HG03135 (cell line): Measurements from ENCODE around the gene PABPC1L2A.
"Not testable (repeated sequence)": the region's sequence is repeated elsewhere in the genome, so short reads cannot be mapped to it uniquely, and the experiment has no call there.

Experiments used
- ATAC-seq: cut with Tn5 transposase; IDR thresholded peaks from one replicate; pipeline ENCODE4 v1.9.1; 2021; ENCODE audit warnings: mild to moderate bottlenecking, moderate library complexity; ENCODE audit not compliant: unreplicated experiment

Gene PABPC1L2A

DNA sequence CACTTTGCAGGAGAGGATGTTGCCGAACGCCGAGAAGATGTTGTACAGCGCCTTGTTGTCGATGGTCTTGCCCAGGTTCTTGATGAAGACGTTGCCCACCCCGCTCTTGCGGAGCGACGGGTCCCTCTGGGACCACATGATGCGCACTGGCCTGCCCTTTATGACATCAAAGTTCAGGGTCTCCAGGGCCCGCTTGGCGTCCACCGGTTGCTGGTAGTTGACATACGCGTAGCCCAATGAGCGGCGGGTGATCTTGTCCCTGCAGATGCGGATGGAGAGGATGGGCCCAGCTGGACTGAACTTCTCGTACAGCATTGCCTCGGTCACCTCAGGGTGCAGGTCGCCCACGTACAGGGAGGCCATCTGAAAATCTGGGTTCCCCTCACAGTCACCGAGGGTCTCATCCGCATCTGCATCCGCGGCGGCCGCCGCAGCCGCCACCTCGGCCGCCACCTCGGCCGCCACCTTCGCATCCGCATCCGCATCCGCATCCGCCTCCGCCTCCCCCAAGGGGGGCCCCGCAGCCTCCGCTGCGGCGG is at the start of gene PABPC1L2A:
TSS of gene PABPC1L2A (minus strand) at position 489 of the 539 bp plus-strand sequence. CDS start at position 363, 126 bp downstream.
- ATAC-seq, result not testable (repeated sequence)

DNA sequence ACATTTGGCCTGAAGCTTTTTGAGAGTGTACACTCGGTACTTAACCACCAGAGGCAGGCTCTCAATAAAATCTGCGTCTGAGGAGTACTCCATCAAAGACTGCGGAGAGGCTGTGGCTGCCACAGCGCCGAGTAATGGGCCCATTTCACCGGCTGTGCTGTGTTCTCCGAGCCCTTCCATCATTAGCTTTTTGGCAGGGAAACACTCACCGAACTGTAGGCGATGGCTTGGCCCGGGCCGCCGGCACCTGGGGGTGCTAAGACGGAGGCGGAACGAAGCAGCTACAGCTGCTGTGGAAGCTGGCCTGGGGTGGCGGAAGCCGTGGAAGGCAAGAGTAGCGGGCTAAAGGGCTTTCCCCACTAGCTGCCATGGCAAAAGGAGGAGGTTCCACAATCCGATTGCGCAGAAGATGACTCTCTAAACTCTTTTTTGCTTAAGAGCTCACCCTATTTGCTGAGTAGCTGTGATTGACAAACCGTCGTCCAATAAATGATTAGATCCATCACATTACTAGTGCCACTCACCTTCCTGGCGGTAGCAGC is 48.5 kb upstream of the PABPC1L2A start:
- ATAC-seq, result no peak

DNA sequence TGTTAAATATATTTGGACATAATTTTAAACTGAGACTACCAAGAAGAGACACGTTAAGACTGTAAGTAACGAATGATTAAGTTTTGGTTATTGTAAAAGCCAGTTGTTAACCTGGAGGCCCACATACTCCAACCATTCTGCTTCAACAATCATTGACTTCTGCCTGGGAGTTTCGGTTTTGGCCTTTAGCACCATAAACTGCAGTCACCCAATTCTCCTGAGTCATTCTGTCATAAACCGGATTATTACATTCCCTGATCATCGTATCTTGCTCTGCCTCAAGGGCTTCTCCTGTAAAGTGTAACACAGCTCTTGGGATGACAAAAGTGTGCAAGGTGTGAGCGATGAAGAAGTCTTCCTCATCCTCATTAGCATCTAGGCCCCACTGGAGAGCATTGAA is 46.9 kb upstream of the PABPC1L2A start:
- no peak for ATAC-seq

DNA sequence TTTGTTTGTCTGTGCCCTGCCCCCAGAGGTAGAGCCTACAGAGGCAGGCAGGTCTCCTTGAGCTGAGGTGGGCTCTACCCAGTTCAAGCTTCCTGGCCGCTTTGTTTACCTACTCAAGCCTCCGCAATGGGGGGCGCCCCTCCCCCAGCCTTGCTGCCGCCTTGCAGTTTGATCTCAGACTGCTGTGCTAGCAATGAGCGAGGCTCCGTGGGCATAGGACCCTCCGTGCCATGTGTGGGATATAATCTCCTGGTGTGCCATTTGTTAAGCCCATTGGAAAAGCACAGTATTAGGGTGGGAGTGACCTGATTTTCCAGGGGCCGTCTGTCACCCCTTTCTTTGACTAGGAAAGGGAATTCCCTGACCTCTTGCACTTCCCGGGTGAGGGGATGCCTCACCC is 20.2 kb upstream of the PABPC1L2A start:
- not testable (repeated sequence) for ATAC-seq

DNA sequence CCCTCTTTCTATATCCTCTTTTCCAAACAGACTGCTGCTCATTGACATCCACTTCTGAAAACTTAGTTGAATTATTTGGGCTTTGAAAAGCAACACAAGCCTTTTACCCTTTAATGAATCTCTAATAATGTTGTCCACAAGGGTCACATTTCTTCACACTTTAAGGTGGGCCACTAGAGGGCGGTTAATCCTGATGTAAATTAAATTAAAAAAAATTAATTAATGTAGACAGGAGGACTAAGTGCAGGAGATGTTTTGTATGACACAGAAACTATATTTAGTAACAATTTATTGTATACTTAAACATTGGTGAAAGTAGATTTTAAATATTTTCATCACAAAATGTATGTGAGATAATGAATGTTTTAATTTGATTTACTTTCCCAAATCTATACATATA is 7.5 kb upstream of the PABPC1L2A start:
- not testable (repeated sequence) for ATAC-seq

DNA sequence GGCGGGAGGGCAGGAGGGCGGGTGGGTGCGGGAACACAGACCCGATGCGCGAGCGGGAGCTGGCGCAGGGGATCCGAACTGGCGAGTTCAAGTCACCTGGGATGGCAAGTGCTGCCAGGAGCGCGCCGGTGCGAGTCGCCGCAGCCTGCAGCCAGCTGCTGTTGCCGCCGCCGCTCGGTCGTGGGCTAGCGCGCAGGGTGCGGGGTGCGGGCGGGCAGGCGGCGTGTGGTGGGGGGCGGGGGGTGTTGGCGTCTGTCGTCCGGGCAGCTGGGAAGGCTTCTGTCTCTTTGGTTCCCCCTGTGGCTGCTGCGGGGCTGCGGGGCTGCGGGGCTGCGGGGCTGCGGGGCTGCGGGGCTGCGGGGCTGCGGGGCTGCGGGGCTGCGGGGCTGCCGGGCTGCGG is 572 bp upstream of the PABPC1L2A start:
- not testable (repeated sequence) for ATAC-seq

DNA sequence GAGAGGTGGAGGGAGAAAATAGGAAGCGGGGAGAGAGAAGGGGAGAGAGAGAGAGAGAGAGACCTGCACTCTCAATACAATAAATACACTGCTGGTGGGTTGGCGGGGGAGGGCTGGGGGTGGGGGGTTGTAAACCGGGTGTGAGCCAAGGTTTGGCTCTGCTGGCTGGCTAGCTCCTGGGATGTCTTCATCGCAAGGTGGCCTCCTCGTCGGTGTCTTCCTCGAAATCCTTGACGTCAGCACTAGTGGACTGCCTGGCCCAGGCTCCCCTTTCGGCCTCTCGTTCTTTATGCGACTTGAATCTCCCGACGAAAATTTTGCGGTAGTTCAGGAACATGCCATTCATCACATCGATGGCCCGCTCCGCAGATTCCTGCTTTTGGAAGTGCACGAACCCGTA is 715 bp downstream of the PABPC1L2A start:
- not testable (repeated sequence) for ATAC-seq

DNA sequence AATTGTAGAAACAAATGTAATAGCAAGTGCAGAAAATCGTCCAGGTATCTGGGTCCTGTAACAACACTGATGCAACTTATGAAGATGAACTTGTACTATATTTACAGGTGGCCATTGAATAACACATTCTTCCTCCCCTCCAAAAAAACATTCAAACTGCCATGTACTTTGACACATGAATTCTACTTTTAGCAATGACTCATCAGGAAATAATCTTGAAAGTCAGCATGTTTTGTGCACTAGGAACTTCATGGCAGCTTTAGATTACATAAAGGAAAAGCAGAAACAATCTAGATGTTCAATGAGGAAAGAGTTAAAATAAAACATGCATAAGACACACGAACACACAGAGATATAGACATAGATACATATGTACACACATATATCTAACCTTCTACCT is 2.5 kb downstream of the PABPC1L2A start:
- ATAC-seq, result no peak

DNA sequence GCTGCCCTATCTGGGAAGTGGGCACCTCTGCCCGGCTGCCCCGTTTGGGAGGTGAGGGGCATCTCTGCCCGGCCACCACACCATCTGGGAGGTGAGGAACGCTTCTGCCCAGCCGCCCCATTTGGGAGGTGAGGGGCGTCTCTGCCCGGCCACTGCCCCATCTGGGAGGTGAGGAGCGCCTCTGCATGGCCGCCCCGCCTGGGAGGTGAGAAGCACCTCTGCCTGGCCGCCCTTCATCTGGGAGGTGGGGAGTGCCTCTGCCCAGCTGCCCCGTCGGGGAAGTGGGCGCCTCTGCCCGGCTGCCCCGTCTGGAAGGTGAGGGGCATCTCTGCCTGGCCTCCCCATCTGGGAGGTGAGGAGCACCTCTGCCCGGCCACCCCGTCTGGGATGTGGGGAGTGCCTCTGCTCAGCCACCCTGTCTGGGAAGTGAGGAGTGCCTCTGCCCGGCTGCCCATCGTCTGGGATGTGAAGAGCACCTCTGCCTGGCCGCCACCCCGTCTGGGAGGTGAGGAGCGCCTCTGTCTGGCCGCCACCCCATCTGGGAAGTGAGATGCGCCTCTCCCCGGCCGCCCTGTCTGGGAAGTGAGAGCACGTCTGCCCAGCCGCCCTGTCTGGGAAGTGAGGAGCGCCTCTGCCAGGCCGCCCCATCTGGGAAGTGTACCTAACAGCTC is 9.8 kb downstream of the PABPC1L2A start:
- no peak for ATAC-seq

DNA sequence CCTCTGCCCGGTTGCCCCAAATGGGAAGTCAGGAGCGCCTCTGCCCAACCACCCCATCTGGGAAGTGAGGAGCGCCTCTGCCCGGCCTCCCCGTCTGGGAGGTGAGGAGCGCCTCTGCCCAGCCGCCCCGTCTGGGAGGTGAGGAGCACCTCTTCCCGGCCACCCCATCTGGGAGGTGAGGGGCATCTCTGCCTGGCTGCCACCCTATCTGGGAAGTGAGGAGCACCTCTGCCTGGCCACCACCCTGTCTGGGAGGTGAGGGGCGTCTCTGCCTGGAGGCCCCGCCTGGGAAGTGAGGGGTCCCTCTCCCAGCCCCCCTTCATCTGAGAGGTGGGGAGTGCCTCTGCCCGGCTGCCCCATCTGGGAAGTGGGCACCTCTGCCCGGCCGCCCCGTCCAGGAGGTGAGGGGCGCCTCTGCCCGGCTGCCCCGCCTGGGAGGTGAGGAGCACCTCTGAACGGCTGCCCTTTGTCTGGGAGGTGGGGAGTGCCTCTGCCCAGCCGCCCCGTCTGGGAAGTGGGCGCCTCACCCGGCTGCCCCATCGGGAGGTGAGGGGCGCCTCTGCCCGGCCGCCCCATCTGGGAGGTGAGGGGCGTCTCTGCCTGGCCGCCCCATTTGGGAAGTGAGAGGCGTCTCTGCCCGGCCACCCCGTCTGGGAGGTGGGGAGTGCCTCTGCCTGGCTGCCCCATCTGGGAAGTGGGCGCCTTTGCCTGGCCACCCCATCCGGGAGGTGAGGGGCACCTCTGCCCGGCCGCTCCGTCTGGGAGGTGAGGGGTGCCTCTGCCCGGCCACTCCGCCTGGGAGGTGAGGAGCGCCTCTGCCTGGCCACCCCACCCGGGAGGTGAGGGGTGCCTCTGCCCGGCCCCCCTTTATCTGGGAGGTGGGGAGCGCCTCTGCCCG is 10.6 kb downstream of the PABPC1L2A start:
- ATAC-seq, result no peak

DNA sequence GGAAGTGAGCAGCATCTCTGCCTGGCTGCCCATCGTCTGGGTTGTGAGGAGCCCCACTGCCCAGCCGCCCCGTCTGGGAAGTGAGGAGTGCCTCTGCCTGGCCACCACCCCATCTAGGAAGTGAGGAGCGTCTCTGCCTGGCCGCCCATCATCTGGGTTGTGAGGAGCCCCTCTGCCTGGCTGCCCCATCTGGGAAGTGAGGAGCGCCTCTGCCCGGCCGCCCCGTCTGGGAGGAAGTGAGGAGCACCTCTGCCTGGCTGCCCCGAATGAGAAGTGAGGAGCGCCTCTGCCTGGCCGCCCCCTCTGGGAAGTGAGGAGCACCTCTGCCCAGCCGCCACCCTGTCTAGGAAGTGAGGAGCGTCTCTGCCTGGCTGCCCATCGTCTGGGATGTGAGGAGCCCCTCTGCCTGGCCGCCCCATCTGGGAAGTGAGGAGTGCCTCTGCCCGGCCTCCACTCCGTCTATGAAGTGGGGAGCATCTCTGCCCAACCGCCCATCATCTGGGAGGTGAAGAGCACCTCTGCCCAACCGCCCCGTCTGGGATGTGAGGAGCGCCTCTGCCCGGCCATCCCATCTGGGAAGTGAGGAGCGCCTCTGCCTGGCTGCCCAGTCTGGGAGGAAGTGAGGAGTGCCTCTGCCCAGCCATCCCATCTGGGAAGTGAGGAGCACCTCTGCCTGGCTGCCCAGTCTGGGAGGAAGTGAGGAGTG is 11.4 kb downstream of the PABPC1L2A start:
- ATAC-seq, result not testable (repeated sequence)

DNA sequence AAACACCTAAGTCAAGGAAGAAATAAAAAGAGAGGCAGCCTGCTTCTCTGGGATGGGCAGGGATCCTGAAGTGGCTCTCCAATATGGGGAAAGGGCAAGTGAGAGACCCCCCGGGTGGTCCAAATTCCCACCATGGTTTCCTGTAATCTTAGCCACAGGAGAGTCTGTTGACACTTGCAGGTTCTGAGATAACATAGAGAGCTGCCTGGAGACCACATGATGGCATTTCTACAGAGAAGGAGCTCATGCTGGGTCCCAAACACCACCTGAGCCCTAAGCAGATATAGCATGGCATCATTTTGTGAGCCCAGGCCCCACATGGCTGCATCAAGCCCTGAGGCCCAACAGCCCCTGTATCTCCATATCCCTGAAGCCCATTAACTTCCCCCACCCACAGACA is 50.4 kb downstream of the PABPC1L2A start:
- ATAC-seq, result no peak
